Ovary (tissue), 9 donors: ENCODE results near the gene INPP5A. TPM values are rescaled to one million over a fixed set of nuclear protein-coding genes. Genes with fewer than 3 reads are reported as not detected.

Source experiments
- DNase-seq, 5 donors: peaks; one replicate each; pipeline ENCODE4 v3.0.0-alpha.2; 2019 to 2020
- H3K27ac ChIP-seq, 2 donors: fragments of 200-600 bp; one replicate each; pipeline versions ENCODE4 v1.5.1 to v1.8.0; 2019 to 2022
- H3K27me3 ChIP-seq: fragments of 200-600 bp; one replicate; pipeline ENCODE4 v1.8.0; 2022
- H3K36me3 ChIP-seq: fragments of 200-600 bp; sonication (generic); one replicate; pipeline ENCODE4 v1.5.1; 2019
- H3K4me1 ChIP-seq: one replicate; pipeline ENCODE4 v1.8.1; 2013; ENCODE audit warnings: mild to moderate bottlenecking, moderate library complexity; ENCODE audit not compliant: insufficient read depth
- H3K4me3 ChIP-seq: fragments of 200-600 bp; sonication (generic); one replicate; pipeline ENCODE4 v1.5.1; 2017
- H3K9me3 ChIP-seq, 2 donors: fragments of 200-600 bp in 1 of 2; sonication (generic) in 1 of 2; one replicate each; pipeline versions ENCODE4 v1.5.1 to v1.8.1; 2013 to 2019; ENCODE audit warnings: mild to moderate bottlenecking in 1 of 2, moderate library complexity in 1 of 2
- EP300 ChIP-seq: sonication (generic); formaldehyde crosslinking; IDR thresholded peaks from one replicate; pipeline ENCODE4 v1.6.1; 2017; ENCODE audit warnings: antibody characterized with exemption
- POLR2A ChIP-seq: fragments of 450-650 bp; IDR thresholded peaks from one replicate; pipeline ENCODE4 v1.6.1; 2017; ENCODE audit warnings: antibody characterized with exemption, mild to moderate bottlenecking, moderate library complexity
- WGBS, 3 donors: extraction: QIAGEN DNeasy Blood & Tissue Kit in 1 of 3; methylation state at CpG; one replicate each; pipeline versions ENCODE4 v1.1.5 to v1.1.7; 2013 to 2017; 5-methylcytosine and 5-hydroxymethylcytosine counted together
- intact Hi-C, 4 donors: fragments of 100-400 bp; cut with DNase I; formaldehyde crosslinking; loops; one replicate each; pipeline versions ENCODE4 v1.11.0 to v1.15.1; 2022 to 2023
- polyA plus RNA-seq, 2 donors: library from polyadenylated mRNA; stranded (reverse); fragments of 200-250 nt in 1 of 2; fragments of 350-450 nt in 1 of 2; fragmentation: Illumina TruSeq in 1 of 2; extraction: RNeasy Lipid Tissue Mini Kit (QIAGEN cat#74804) in 1 of 2; gene quantifications; one replicate each; pipeline ENCODE4 v1.2.3, GENCODE V29; 2013 to 2014
- total RNA-seq, 7 donors: library from RNA; depleted of rRNA in 2 of 7; stranded (reverse); fragments of >200 nt in 2 of 7; fragmentation: NEBNext Ultra II Directional in 3 of 7; extraction: Animal tissue kit (Norgen Biotek cat#: 25700) in 3 of 7; gene quantifications; one replicate each; pipeline versions ENCODE4 v1.1.0 to v1.2.4, GENCODE V29; 2016 to 2023
- TF ChIP-seq, protein P1 (sequence below), 3 donors: fragments of 450-650 bp in 2 of 3; fragments of 200-600 bp in 1 of 3; IDR thresholded peaks; one replicate each; pipeline versions ENCODE4 v1.5.1 to v1.8.0; 2016 to 2022; ENCODE audit warnings: antibody characterized with exemption in 3 of 3, mild to moderate bottlenecking in 1 of 3
- donor health status: DM: no; HTN: no; CAD: no; lungs with moderate emphysema.
- donor health status: DM: no; HTN: no; CAD: no.
- donor health status: Bipolar disorder and iron deficiency.
- donor health status: DM: yes; HTN: yes; CAD: no.
- donor health status: DM: no; HTN: no; CAD: no.
- donor health status: DM: yes; HTN: yes; CAD: no.

INPP5A gene
- total and polyA plus RNA-seq, 9 donors = 19.8 to 41.2 (median 35.3) TPM

- TF ChIP-seq POLR2A = no peak
- intact Hi-C loops = no loop called here
- Histone ChIP-seq H3K27ac (no peak overlapping the region), H3K27me3 (no peaks in the 10 kb centered on the region), H3K4me3 (no peak overlapping the region), H3K4me1 (no peaks in the 10 kb centered on the region), H3K9me3 (no peaks in the 10 kb centered on the region), H3K36me3 (no peaks in the 10 kb centered on the region)
- 91 to 94% (median 93%) methylated on average over 22 of the region's 22 CpGs for WGBS, 3 donors
- DNase-seq = no peak
Observed at GRCh38 chr10:132749371-132749795, 211.8 kb downstream of the INPP5A start.

- Histone ChIP-seq H3K9me3 (no peaks in the 10 kb centered on the region), H3K36me3 (no peaks in the 10 kb centered on the region), H3K4me1 (no peaks in the 10 kb centered on the region), H3K27me3 (no peaks in the 10 kb centered on the region), H3K27ac (no peak overlapping the region), H3K4me3 (no peak overlapping the region)
- no peak for DNase-seq
- intact Hi-C loops = no loop called here
- TF ChIP-seq EP300 = no peak
- TF ChIP-seq, protein P1, sequence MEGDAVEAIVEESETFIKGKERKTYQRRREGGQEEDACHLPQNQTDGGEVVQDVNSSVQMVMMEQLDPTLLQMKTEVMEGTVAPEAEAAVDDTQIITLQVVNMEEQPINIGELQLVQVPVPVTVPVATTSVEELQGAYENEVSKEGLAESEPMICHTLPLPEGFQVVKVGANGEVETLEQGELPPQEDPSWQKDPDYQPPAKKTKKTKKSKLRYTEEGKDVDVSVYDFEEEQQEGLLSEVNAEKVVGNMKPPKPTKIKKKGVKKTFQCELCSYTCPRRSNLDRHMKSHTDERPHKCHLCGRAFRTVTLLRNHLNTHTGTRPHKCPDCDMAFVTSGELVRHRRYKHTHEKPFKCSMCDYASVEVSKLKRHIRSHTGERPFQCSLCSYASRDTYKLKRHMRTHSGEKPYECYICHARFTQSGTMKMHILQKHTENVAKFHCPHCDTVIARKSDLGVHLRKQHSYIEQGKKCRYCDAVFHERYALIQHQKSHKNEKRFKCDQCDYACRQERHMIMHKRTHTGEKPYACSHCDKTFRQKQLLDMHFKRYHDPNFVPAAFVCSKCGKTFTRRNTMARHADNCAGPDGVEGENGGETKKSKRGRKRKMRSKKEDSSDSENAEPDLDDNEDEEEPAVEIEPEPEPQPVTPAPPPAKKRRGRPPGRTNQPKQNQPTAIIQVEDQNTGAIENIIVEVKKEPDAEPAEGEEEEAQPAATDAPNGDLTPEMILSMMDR (IDR thresholded peaks at IDR 0.05) = no peak
- TF ChIP-seq POLR2A = no peak
- 87 to 93% (median 89%) methylated on average over 14 of the region's 14 CpGs for WGBS, 3 donors
Observed at GRCh38 chr10:132750936-132751335, 213.3 kb downstream of the INPP5A start.

- Histone ChIP-seq H3K36me3 (no peaks in the 10 kb centered on the region), H3K9me3 (no peaks in the 10 kb centered on the region), H3K27ac (no peak overlapping the region), H3K4me3 (no peak overlapping the region), H3K27me3 (no peaks in the 10 kb centered on the region), H3K4me1 (no peaks in the 10 kb centered on the region)
- no peak for DNase-seq
- TF ChIP-seq, protein P1 (IDR thresholded peaks at IDR 0.05) = no peak
- TF ChIP-seq POLR2A (no peak), EP300 (no peak)
- WGBS, 3 donors = 94 to 97% (median 96%) methylated on average over 20 of the region's 20 CpGs
- intact Hi-C loops = no loop called here
Observed at GRCh38 chr10:132752378-132752777, 214.8 kb downstream of the INPP5A start.

DNA sequence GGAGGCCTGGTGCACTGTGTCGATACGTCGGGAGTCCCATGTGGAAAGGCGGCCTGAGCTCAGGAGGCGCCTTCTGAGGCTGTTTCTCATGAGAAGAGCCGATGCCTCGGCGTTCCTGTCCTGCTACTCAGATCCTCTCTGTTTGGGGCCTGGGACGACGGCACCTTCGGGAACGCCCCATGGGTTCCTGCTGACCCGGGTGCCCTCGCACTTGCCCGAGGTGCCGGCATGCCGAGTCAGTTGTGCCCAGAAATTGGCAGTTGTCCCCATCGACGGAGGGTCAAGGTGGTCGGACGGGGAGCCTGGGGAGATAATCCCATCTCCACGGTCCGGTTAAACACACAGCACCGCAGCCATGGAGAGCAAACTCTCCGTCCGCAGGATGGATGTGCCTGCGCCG lies 215.4 kb downstream of the INPP5A start:
- Histone ChIP-seq H3K36me3 (no peaks in the 10 kb centered on the region), H3K27me3 (no peaks in the 10 kb centered on the region), H3K4me3 (no peak overlapping the region), H3K4me1 (no peaks in the 10 kb centered on the region), H3K27ac (no peak overlapping the region), H3K9me3 (no peaks in the 10 kb centered on the region)
- TF ChIP-seq POLR2A = no peak
- no peak for TF ChIP-seq EP300
- intact Hi-C loops = no loop called here
- WGBS, 3 donors = 95 to 96% (median 95%) methylated on average over 28 of the region's 28 CpGs
- no peak for DNase-seq

DNA sequence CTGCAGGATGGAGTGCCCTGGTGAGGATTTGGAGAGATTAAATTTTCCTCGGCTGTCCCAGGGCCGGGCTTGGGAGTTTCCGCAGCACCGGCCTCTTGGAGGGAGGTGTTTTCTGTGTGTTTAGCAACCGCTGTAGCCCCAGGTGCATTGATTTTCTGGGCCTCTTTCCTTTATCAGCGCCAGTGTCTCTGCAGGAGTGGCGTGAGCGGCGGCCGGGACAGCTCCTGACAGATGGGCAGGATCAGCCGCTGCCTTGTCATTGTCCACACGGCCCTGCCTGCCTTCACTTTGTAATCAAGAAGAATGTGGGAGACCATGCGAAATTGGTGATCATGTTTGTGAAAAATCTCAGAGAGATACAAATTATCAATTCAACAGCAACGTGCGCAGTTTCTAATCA lies 216.0 kb downstream of the INPP5A start:
- H3K27me3 ChIP-seq = no peaks in the 10 kb centered on the region
- TF ChIP-seq EP300 = no peak
- 87 to 90% (median 88%) methylated on average over 15 of the region's 15 CpGs for WGBS, 3 donors
- intact Hi-C loops = no loop called here
- H3K36me3 ChIP-seq = no peaks in the 10 kb centered on the region
- H3K4me1 ChIP-seq = no peaks in the 10 kb centered on the region
- no peaks in the 10 kb centered on the region for H3K9me3 ChIP-seq
- no peak overlapping the region for H3K27ac ChIP-seq
- no peak for DNase-seq
- no peak overlapping the region for H3K4me3 ChIP-seq

- intact Hi-C loops = no loop called here
- H3K27me3 ChIP-seq = no peaks in the 10 kb centered on the region
- no peak overlapping the region for H3K4me3 ChIP-seq
- H3K4me1 ChIP-seq = no peaks in the 10 kb centered on the region
- H3K9me3 ChIP-seq = no peaks in the 10 kb centered on the region
- no peak for TF ChIP-seq POLR2A
- TF ChIP-seq, protein P1 (IDR thresholded peaks at IDR 0.05) = no peak
- no peak for TF ChIP-seq EP300
- H3K27ac ChIP-seq = no peak overlapping the region
- no peaks in the 10 kb centered on the region for H3K36me3 ChIP-seq
- WGBS, 3 donors = 79 to 87% (median 81%) methylated on average over 18 of the region's 18 CpGs
- DNase-seq = no peak
Observed at GRCh38 chr10:132754071-132754470, 216.5 kb downstream of the INPP5A start.
